GM12865 (cell line): Measurements from ENCODE around the gene DENND1B.
"Not testable (repeated sequence)": the region's sequence is repeated elsewhere in the genome, so short reads cannot be mapped to it uniquely, and the experiment has no call there.

ENCODE experiments used
- DNase-seq: peaks from one replicate; pipeline ENCODE4 v3.0.0; 2010; ENCODE audit warnings: low read depth
- H3K4me3 ChIP-seq: 2 replicates; pipeline ENCODE4 v1.5.1; 2011; ENCODE audit warnings: mild to moderate bottlenecking, low read depth, low read length, control low read depth
- CTCF ChIP-seq: IDR thresholded peaks from 2 replicates; pipeline ENCODE4 v1.5.1; 2011; ENCODE audit warnings: low read length, control low read depth, low read depth, inconsistent platforms; ENCODE audit not compliant: insufficient read depth; ENCODE audit errors: missing control alignments

Gene DENND1B

GRCh38 chr1:197519741-197520334 is 255.4 kb downstream of the DENND1B start:
- TF ChIP-seq CTCF, result peak; percentile 13
- no peak overlapping the region for H3K4me3 ChIP-seq
- peak; percentile 6 for DNase-seq

GRCh38 chr1:197515421-197515820 is 259.9 kb downstream of the DENND1B start:
- DNase-seq, result no peak
- H3K4me3 ChIP-seq, result no peak overlapping the region
- no peak for TF ChIP-seq CTCF

GRCh38 chr1:197510691-197511378 is 264.4 kb downstream of the DENND1B start:
- no peak for DNase-seq
- H3K4me3 ChIP-seq, result no peak overlapping the region
- no peak for TF ChIP-seq CTCF

- DNase-seq, result no peak
- TF ChIP-seq CTCF, result no peak
- H3K4me3 ChIP-seq, result no peak overlapping the region
Measured at GRCh38 chr1:197496722-197497121, 278.6 kb downstream of the DENND1B start.

GRCh38 chr1:197491505-197491904 is 283.8 kb downstream of the DENND1B start:
- not testable (repeated sequence) for DNase-seq, H3K4me3 ChIP-seq

GRCh38 chr1:197486946-197487345 is 288.3 kb downstream of the DENND1B start:
- DNase-seq, result peak; percentile 9
- no peak for TF ChIP-seq CTCF
- H3K4me3 ChIP-seq, result no peak overlapping the region

- H3K4me3 ChIP-seq, result no peak overlapping the region
- no peak for TF ChIP-seq CTCF
- no peak for DNase-seq
Measured at GRCh38 chr1:197485790-197486189, 289.5 kb downstream of the DENND1B start.
